Activated CD4-positive, alpha-beta T cell treated with anti-CD3 and anti-CD28 coated beads, Interleukin-2, amount 50 U/mL, for 4 hours (primary cell): ENCODE results near the gene HTRA2.

Experiments used
- DNase-seq, 2 experiments: peaks; one replicate each; pipeline ENCODE4 v3.0.0-alpha.2; 2020

HTRA2 gene

GRCh38 chr2:74501335-74502071 is 28.2 kb upstream of the HTRA2 start:
- DNase-seq = no peak

GRCh38 chr2:74502147-74502719 is 27.5 kb upstream of the HTRA2 start:
- no peak for DNase-seq

- DNase-seq = no peak
These were observed 26.8 kb upstream of the HTRA2 start for GRCh38 chr2:74502720-74503505.

GRCh38 chr2:74503506-74504475 is 25.9 kb upstream of the HTRA2 start:
- DNase-seq = no peak

GRCh38 chr2:74504591-74504990 is 25.1 kb upstream of the HTRA2 start:
- DNase-seq = no peak

GRCh38 chr2:74505448-74506246 is 24.1 kb upstream of the HTRA2 start:
- no peak for DNase-seq

- peak; percentile 99 for DNase-seq
These were observed 22.4 kb upstream of the HTRA2 start, which contains the start of gene PCGF1 for GRCh38 chr2:74507145-74507925. Gene PCGF1, minus strand, starts transcription at chr2:74507695. Its CDS starts 27 bp downstream, at chr2:74507668.

GRCh38 chr2:74507926-74508520 is 21.7 kb upstream of the HTRA2 start:
- no peak for DNase-seq

- DNase-seq = no peak
These were observed 19.5 kb upstream of the HTRA2 start for GRCh38 chr2:74510272-74510671.

- no peak for DNase-seq
These were observed 18.4 kb upstream of the HTRA2 start for GRCh38 chr2:74511104-74511989.

- DNase-seq = no peak
These were observed 16.8 kb upstream of the HTRA2 start for GRCh38 chr2:74512744-74513604.

- no peak for DNase-seq
These were observed 15.9 kb upstream of the HTRA2 start for GRCh38 chr2:74513605-74514367.

- DNase-seq = no peak
These were observed 15.1 kb upstream of the HTRA2 start, which contains the start of gene TLX2 for GRCh38 chr2:74514368-74515270. Gene TLX2, plus strand, starts transcription at chr2:74514450. Its CDS starts 357 bp downstream, at chr2:74514807.

GRCh38 chr2:74515271-74515980 is 14.3 kb upstream of the HTRA2 start:
- no peak for DNase-seq

- DNase-seq = peak; percentile 73 to 75
These were observed 13.6 kb upstream of the HTRA2 start for GRCh38 chr2:74515981-74516633.
